SH-SY5Y (cell line): ENCODE results near the gene B3GAT3.

Experiments used
- GATA2 ChIP-seq: IDR thresholded peaks from 2 replicates; pipeline ENCODE4 v1.6.1; 2011; ENCODE audit warnings: mild to moderate bottlenecking, low read depth, low read length
- GATA3 ChIP-seq: IDR thresholded peaks from 2 replicates; pipeline ENCODE4 v1.6.1; 2011; ENCODE audit warnings: low read depth, mild to moderate bottlenecking, low read length, moderate library complexity

GRCh38 chr11:62605467-62605866, 16.3 kb downstream of the B3GAT3 start:
- TF ChIP-seq GATA3 (no peak), GATA2 (no peak)
